ENCODE results near the gene SEC23B. TPM values are rescaled to one million over a fixed set of nuclear protein-coding genes. Genes with fewer than 3 reads are reported as not detected.

The SEC23B gene
- total and polyA plus RNA-seq, 2 of the 13 experiments (the other 11 are each of a cell fraction or from before 2014, with no cell fraction given), result 114 to 120 TPM

DNA sequence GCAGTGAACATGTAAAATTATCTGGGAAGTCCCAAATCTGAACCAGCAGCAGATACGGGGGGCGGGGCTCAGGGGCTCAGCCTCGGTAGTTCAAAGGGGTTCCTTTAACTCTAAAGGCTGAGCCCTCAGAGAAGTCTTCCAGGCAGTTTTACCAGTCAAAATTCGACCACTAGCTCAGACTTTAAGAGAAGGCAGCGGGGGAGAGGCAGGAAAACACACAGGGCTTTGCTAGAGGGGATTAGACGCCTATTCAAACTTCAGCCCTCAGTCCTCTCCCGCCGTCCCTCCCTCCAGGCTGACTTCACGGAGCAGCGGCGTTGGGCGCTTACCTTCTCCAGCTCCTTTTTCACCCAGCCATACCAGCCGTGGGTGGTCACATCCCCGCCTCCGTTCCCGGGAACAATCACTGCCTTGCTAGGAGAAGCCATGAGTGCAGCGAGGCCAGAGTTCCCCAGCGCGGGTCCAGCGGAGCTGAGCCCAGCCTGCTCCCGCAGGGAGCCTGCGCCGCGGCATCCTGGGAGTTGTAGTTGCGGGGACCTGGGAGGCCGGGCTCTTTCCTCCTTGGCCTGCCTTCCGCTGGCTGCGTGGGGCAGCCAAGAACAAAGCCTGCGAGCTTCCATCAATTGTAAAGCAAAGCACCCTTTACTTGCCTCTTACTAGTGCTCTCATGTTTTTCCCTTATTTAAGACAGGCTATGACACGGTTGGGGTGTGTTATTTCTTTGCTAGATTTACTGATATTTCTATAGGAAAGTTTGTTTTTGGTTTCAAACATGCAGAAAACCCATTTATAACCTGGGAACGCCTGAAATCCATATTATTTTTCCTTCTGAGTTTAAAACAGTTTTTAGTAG, 10.8 kb upstream of the SEC23B start, which contains the start of gene RBBP9 (continued):
- TF ChIP-seq MATR3 (CRISPR knock-in tag; IDR thresholded peaks at IDR 0.05) (no peak), KLF15 (CRISPR knock-in tag; IDR thresholded peaks at IDR 0.05; ENCODE audit: borderline replicate concordance) (no peak), ARID3A (IDR thresholded peaks at IDR 0.05; ENCODE audit: low read depth, low read length) (no peak), ZNF232 (CRISPR knock-in tag; IDR thresholded peaks at IDR 0.05; ENCODE audit: borderline replicate concordance) (peak; percentile 84; the same call in 1 of the 2 replicates), TEAD3 (CRISPR knock-in tag; optimal IDR thresholded peaks at IDR 0.05; ENCODE audit: borderline replicate concordance) (peak; percentile 70), NCOA5 (CRISPR knock-in tag; IDR thresholded peaks at IDR 0.05) (no peak), FOXA3 (CRISPR knock-in tag; IDR thresholded peaks at IDR 0.05) (peak; percentile 62; the same call in 1 of the 2 replicates), ZSCAN9 (CRISPR knock-in tag; IDR thresholded peaks at IDR 0.05; ENCODE audit: borderline replicate concordance) (peak; percentile 47; the same call in 1 of the 2 replicates), YY1 (IDR thresholded peaks at IDR 0.05; ENCODE audit: insufficient read depth, insufficient replicate concordance, low read depth, low read length) (peak; percentile 99), KAT8 (CRISPR knock-in tag; IDR thresholded peaks at IDR 0.05) (peak; percentile 94), SIX4 (CRISPR knock-in tag; IDR thresholded peaks at IDR 0.05) (no peak; the same call in none of the 2 replicates), SRY (CRISPR knock-in tag; IDR thresholded peaks at IDR 0.05) (peak; percentile 80; the same call in 1 of the 2 replicates), FIP1L1 (IDR thresholded peaks at IDR 0.05; ENCODE audit: borderline replicate concordance, insufficient read depth, low read depth, low read length) (0 out of 2 replicates have a peak, but pooled peaks have one; percentile 78), SOX5 (CRISPR knock-in tag; IDR thresholded peaks at IDR 0.05; ENCODE audit: borderline replicate concordance) (peak; percentile 49; the same call in 1 of the 2 replicates), MYC (CRISPR knock-in tag; IDR thresholded peaks at IDR 0.05; ENCODE audit: borderline replicate concordance) (peak; percentile 93), ZNF777 (CRISPR knock-in tag; IDR thresholded peaks at IDR 0.05) (peak; percentile 63; the same call in 1 of the 2 replicates), ZNF552 (CRISPR knock-in tag; IDR thresholded peaks at IDR 0.05; ENCODE audit: borderline replicate concordance) (peak; percentile 31; the same call in 1 of the 2 replicates), USF2 (IDR thresholded peaks at IDR 0.05; ENCODE audit: low read depth, low read length) (no peak), USF2 (CRISPR knock-in tag; IDR thresholded peaks at IDR 0.05; ENCODE audit: borderline replicate concordance) (no peak)
- TF ChIP-seq, protein P1, sequence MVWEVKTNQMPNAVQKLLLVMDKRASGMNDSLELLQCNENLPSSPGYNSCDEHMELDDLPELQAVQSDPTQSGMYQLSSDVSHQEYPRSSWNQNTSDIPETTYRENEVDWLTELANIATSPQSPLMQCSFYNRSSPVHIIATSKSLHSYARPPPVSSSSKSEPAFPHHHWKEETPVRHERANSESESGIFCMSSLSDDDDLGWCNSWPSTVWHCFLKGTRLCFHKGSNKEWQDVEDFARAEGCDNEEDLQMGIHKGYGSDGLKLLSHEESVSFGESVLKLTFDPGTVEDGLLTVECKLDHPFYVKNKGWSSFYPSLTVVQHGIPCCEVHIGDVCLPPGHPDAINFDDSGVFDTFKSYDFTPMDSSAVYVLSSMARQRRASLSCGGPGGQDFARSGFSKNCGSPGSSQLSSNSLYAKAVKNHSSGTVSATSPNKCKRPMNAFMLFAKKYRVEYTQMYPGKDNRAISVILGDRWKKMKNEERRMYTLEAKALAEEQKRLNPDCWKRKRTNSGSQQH (CRISPR knock-in tag; IDR thresholded peaks at IDR 0.05; ENCODE audit: low read depth), result peak; percentile 88
- TF ChIP-seq, protein P2, sequence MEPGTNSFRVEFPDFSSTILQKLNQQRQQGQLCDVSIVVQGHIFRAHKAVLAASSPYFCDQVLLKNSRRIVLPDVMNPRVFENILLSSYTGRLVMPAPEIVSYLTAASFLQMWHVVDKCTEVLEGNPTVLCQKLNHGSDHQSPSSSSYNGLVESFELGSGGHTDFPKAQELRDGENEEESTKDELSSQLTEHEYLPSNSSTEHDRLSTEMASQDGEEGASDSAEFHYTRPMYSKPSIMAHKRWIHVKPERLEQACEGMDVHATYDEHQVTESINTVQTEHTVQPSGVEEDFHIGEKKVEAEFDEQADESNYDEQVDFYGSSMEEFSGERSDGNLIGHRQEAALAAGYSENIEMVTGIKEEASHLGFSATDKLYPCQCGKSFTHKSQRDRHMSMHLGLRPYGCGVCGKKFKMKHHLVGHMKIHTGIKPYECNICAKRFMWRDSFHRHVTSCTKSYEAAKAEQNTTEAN (CRISPR knock-in tag; conservative IDR thresholded peaks at IDR 0.05), result peak; percentile 70
- TF ChIP-seq, protein P3, sequence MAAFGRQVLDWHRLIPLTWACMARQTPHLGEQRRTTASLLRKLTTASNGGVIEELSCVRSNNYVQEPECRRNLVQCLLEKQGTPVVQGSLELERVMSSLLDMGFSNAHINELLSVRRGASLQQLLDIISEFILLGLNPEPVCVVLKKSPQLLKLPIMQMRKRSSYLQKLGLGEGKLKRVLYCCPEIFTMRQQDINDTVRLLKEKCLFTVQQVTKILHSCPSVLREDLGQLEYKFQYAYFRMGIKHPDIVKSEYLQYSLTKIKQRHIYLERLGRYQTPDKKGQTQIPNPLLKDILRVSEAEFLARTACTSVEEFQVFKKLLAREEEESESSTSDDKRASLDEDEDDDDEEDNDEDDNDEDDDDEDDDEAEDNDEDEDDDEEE (CRISPR knock-in tag; IDR thresholded peaks at IDR 0.05), result peak; percentile 94
